ENCODE data around the gene PLA2G2D. TPM values are rescaled to one million over a fixed set of nuclear protein-coding genes. Genes with fewer than 3 reads are reported as not detected.

The PLA2G2D gene
- total and polyA plus RNA-seq, 2 of the 13 experiments (the other 11 are each of a cell fraction or from before 2014, with no cell fraction given), result not detected

DNA sequence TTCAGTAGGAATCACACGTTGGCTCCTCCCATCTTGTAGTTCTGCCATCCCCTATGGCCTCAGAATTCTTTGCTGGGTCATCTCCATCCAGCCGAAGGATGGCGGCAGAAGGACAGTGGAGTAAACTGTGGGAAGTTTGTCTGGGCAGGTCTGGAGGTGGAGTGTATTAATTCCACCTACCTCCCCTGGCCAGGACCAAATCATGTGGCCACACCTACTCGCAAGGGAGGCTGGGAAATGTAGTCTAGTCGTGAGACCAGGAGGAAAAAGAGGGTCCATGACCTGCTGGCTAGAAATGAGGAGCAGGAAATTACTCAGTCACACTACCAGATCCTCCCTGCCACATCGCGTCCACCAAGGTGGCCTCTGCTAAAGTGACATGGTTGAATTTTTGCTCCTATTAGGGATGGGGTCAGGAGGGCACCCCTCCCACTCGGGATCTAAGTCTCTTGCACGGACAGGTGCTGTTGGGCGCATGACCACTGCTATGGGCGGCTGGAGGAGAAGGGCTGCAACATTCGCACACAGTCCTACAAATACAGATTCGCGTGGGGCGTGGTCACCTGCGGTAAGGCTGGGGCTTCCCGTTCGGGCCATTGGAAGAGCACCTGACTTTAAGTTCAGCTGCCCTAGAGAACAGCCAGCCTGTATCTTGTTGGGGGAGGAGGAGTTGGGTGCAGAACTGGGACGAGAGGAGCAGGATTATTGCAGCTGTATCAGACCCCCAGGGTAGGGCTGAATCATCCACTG is 29.8 kb downstream of the PLA2G2D start:
- Histone ChIP-seq H4K20me1 (ENCODE audit: insufficient read depth, low read length) (no peaks in the 10 kb centered on the region), H3K79me2 (ENCODE audit: insufficient read depth, low read length) (no peaks in the 10 kb centered on the region), H3K4me3 (replicated peaks in 1 of 3; ENCODE audit: insufficient read depth in 1 of 3, low read depth in 2 of 3, low read length in 3 of 3) (no peak overlapping the region), H3K36me3 (replicated peaks in 1 of 2; ENCODE audit: control insufficient read depth in 1 of 2, insufficient read depth in 2 of 2, low read length in 2 of 2) (no peaks in the 10 kb centered on the region), H2AFZ (ENCODE audit: low read length) (no peak overlapping the region), H3K27ac (ENCODE audit: extremely low read length, insufficient read depth, low read length) (no peak overlapping the region), H3K4me2 (ENCODE audit: low read depth, low read length) (no peak overlapping the region), H3K9me3 (ENCODE audit: low read length) (no peaks in the 10 kb centered on the region), H3K4me1 (ENCODE audit: insufficient read depth, low read length) (peaks cover 4% of the 10 kb centered on the region; the same call in 1 of the 2 replicates), H3K27me3 (ENCODE audit: control insufficient read depth in 1 of 2, insufficient read depth in 2 of 2, low read length in 2 of 2) (peaks cover 0 to 23% of the 10 kb centered on the region in 2 experiments; a peak in 2 of 5 replicates), H3K9ac (ENCODE audit: insufficient read depth, low read depth, low read length) (no peak overlapping the region)
- in situ Hi-C loops (cut with HindIII; ENCODE audit: extremely low pct_ligation_motif_present, low pct_unique_long_range_greater_than_20kb), result no loop called here
- WGBS (ENCODE audit: low lambda C conversion rate), result 64% methylated on average over 14 of the region's 19 CpGs
- TF ChIP-seq PAF1 (CRISPR knock-in tag; IDR thresholded peaks at IDR 0.05) (no peak), ZNF33B (CRISPR knock-in tag; IDR thresholded peaks at IDR 0.05) (no peak), ZNF782 (CRISPR knock-in tag; IDR thresholded peaks at IDR 0.05; ENCODE audit: borderline replicate concordance) (no peak), ZNF547 (CRISPR knock-in tag; IDR thresholded peaks at IDR 0.05) (no peak), U2AF2 (IDR thresholded peaks at IDR 0.05; ENCODE audit: low read depth, low read length) (no peak), HNF4A (CRISPR knock-in tag; IDR thresholded peaks at IDR 0.05) (no peak), ZNF143 (CRISPR knock-in tag; IDR thresholded peaks at IDR 0.05) (peak; percentile 76), THAP11 (CRISPR knock-in tag; IDR thresholded peaks at IDR 0.05) (peak; percentile 76), SMARCC2 (IDR thresholded peaks at IDR 0.05) (no peak), ZNF737 (CRISPR knock-in tag; IDR thresholded peaks at IDR 0.05; ENCODE audit: borderline replicate concordance) (no peak), SMAD1 (CRISPR knock-in tag; IDR thresholded peaks at IDR 0.05; ENCODE audit: borderline replicate concordance, low read depth) (no peak)
- intact Hi-C loops (cut with micrococcal nuclease; ENCODE audit: unreplicated experiment), result no loop called here
- CTCF ChIA-PET (ENCODE audit: low intra/inter-chr PET ratio, low total read pairs), result no interaction called here
- DNase-seq (ENCODE audit: low spot score) (no peak), FAIRE-seq (no peak), ATAC-seq (no peak)
- no TSS peak for BruUV-seq (replicated peaks)
- POLR2A ChIA-PET, result no interaction called here
